Measurements from ENCODE around the gene ATOH8. TPM values are rescaled to one million over a fixed set of nuclear protein-coding genes. Genes with fewer than 3 reads are reported as not detected.
"Not testable (repeated sequence)": the region's sequence is repeated elsewhere in the genome, so short reads cannot be mapped to it uniquely, and the experiment has no call there.

The ATOH8 gene
- total RNA-seq, 6 experiments from 2014 or later = 34.4 to 53.0 (median 45.5) TPM

DNA sequence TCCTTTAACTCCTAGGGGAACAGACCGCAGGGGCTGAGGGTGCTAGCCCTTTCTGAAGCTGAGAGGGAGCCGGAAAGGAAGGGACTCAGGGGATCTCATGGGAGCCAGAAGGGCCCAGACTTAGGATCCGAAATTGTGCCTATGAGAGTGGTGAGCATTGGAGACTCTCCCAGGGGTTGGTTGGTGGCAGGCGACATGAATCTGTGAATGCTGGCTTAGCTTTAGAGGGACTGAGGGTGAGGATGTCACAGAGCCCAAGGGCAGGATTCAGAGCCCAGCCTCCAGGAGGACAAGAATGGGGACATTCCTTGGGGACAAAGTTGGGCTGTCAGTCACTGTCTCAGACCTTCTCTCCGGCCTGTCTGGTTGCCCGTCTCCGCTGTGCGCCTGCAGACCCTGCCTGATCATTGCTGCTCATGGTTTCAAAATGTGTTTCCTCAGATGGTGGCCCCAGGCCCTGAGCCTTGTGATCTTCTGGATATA is 42.2 kb upstream of the ATOH8 start:
- Mint-ChIP-seq H3K27ac (no peak overlapping the region), H3K36me3 (ENCODE audit: low read depth) (no peaks in the 10 kb centered on the region), H3K4me3 (no peak overlapping the region), H3K27me3 (ENCODE audit: insufficient read depth) (peaks cover 9% of the 10 kb centered on the region), H3K9me3 (no peaks in the 10 kb centered on the region), H3K4me1 (ENCODE audit: low read depth) (peaks cover 14% of the 10 kb centered on the region)
- TF ChIP-seq, protein P1, sequence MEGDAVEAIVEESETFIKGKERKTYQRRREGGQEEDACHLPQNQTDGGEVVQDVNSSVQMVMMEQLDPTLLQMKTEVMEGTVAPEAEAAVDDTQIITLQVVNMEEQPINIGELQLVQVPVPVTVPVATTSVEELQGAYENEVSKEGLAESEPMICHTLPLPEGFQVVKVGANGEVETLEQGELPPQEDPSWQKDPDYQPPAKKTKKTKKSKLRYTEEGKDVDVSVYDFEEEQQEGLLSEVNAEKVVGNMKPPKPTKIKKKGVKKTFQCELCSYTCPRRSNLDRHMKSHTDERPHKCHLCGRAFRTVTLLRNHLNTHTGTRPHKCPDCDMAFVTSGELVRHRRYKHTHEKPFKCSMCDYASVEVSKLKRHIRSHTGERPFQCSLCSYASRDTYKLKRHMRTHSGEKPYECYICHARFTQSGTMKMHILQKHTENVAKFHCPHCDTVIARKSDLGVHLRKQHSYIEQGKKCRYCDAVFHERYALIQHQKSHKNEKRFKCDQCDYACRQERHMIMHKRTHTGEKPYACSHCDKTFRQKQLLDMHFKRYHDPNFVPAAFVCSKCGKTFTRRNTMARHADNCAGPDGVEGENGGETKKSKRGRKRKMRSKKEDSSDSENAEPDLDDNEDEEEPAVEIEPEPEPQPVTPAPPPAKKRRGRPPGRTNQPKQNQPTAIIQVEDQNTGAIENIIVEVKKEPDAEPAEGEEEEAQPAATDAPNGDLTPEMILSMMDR (IDR thresholded peaks at IDR 0.05) = no peak
- no peak for DNase-seq

DNA sequence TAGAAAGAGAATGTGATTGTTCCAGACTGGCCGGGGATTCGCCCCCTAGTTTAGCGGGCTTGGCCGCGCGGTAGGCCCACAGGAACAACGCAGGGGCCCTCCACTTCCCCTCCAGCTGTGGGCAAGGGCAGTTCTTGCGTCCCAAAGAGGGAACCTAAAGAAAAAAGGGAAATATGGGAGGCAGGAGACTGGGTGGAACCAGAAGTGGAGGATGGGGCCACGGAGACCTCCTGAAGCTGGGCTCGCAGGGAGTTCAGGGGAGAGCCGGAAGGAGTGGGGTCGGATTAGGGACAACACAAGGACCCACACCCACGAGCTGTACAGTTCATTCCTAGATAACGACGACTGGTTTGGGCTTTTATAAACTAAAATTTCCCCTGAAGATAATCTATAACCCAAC is 41.5 kb upstream of the ATOH8 start:
- Mint-ChIP-seq H3K4me3 (no peak overlapping the region), H3K4me1 (ENCODE audit: low read depth) (peaks cover 14% of the 10 kb centered on the region), H3K27ac (no peak overlapping the region), H3K27me3 (ENCODE audit: insufficient read depth) (peaks cover 9% of the 10 kb centered on the region), H3K9me3 (no peaks in the 10 kb centered on the region), H3K36me3 (ENCODE audit: low read depth) (no peaks in the 10 kb centered on the region)
- no peak for DNase-seq
- TF ChIP-seq, protein P1 (IDR thresholded peaks at IDR 0.05) = no peak

DNA sequence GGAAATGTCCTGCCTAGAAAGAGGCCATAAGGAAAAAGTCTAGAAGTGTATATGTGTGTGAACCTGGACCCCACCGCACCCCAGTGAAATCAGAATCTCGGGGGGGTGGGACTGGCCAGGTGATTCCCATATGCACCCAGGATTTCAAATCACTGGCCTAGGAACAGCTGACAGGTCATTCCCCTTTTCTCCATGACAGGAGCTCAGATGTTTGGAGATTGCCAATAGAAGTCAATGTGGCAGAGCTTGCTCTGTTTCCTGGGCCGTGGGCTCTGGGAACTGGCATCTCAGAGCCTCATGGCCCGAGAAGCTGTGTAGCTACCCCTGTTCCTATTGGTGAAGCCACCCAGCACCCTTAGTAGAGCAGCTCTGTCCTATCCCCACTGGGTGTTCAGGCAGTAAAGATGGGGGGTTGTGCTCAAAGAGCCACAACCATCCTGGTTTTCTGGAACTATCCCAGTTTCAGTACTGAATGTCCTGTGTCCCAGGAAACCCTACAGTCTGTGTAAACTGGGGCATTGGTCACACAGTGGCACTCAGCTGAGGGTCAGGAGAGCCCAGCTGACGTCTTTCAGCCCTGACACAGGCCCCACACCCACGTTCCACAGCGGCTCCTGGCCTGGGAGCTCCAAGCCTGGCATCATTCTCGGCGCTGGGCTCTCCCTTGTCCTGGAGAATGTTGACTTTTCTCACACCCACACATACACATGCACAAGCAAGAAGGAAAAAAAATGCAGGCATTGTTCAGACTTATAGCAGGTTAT is 40.8 kb upstream of the ATOH8 start:
- H3K27me3 Mint-ChIP-seq (ENCODE audit: insufficient read depth) = peaks cover 9% of the 10 kb centered on the region
- no peak for DNase-seq
- peaks cover 20% of the 10 kb centered on the region for H3K4me1 Mint-ChIP-seq (ENCODE audit: low read depth)
- TF ChIP-seq, protein P1 (IDR thresholded peaks at IDR 0.05) = no peak
- H3K4me3 Mint-ChIP-seq = no peak overlapping the region
- H3K36me3 Mint-ChIP-seq (ENCODE audit: low read depth) = no peaks in the 10 kb centered on the region
- no peak overlapping the region for H3K27ac Mint-ChIP-seq
- no peaks in the 10 kb centered on the region for H3K9me3 Mint-ChIP-seq

DNA sequence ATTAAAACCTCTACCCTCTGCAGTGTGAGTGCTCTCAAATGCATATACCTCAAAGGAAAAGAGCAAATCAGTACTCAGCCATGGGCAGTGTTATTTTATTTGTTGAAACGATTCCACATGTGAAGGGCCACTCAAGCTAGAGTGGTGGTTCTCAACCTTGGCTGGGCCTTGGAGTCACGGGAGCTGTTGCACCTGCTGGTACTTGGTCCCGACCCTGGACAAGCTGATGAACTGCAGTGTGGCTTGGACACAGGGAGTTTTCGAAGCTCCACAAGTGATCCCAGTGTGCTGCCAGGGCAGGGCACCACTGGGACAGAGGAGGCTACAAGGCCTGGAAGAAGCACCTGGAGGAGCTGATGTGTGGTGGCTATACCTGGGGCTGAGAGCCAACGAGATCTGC is 40.0 kb upstream of the ATOH8 start:
- TF ChIP-seq, protein P1 (IDR thresholded peaks at IDR 0.05) = no peak
- Mint-ChIP-seq H3K36me3 (ENCODE audit: low read depth) (no peaks in the 10 kb centered on the region), H3K4me1 (ENCODE audit: low read depth) (peaks cover 28% of the 10 kb centered on the region), H3K27me3 (ENCODE audit: insufficient read depth) (peaks cover 9% of the 10 kb centered on the region), H3K4me3 (no peak overlapping the region), H3K9me3 (no peaks in the 10 kb centered on the region), H3K27ac (no peak overlapping the region)
- no peak for DNase-seq

DNA sequence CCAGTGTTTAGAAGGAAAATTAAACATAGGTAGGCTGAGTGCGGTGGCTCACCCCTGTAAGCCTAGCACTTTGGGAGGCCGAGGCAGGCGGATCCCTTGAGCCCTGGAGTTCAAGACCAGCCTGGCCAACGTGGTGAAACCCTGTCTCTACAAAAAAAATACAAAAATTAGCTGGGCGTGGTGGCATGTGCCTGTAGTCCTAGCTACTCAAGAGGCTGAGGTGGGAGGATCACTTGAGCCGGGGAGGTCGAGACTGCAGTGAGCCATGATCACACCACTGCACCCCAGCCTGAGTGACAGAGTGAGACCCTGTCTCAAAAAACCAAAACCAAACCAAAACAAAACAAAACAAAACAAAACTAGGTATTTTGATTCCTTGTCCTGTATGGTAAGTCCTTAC is 39.4 kb upstream of the ATOH8 start:
- H3K36me3 Mint-ChIP-seq (ENCODE audit: low read depth); DNase-seq; H3K27me3 Mint-ChIP-seq (ENCODE audit: insufficient read depth); H3K27ac Mint-ChIP-seq; H3K9me3 Mint-ChIP-seq; H3K4me3 Mint-ChIP-seq: not testable (repeated sequence)
- peaks cover 29% of the 10 kb centered on the region for H3K4me1 Mint-ChIP-seq (ENCODE audit: low read depth)

DNA sequence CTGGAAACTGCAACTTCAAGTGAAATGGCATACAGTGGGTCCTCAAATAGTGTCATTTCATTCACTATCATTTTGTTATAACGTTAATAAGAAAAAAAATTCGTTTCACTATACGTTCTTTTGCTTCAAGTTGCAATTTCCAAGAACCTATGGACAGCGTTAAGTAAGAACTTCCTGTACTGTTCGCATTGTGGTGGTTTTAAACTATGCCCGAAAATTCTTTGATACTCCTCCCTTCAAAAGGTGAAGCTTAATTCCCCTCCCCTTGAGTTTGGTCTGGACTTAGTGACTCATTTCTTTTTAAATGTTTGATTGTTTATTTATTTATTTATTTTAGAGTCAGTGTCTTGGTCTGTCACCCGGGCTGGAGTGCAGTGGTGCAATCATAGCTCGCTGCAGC is 39.0 kb upstream of the ATOH8 start:
- Mint-ChIP-seq H3K9me3 (no peaks in the 10 kb centered on the region), H3K36me3 (ENCODE audit: low read depth) (no peaks in the 10 kb centered on the region), H3K27ac (no peak overlapping the region), H3K4me1 (ENCODE audit: low read depth) (peaks cover 25% of the 10 kb centered on the region), H3K27me3 (ENCODE audit: insufficient read depth) (peaks cover 9% of the 10 kb centered on the region), H3K4me3 (no peak overlapping the region)
- DNase-seq = no peak
- TF ChIP-seq, protein P1 (IDR thresholded peaks at IDR 0.05) = no peak
